KMS-11 (cell line): ENCODE measurements around the gene CA7.

Experiments
- H2AFZ ChIP-seq: fragments of 200-600 bp; sonication (generic); 2 replicates; pipeline ENCODE4 v1.6.1; 2016; ENCODE audit warnings: antibody characterized with exemption, mixed run types, low read depth
- H3K27ac ChIP-seq: fragments of 200-600 bp; sonication (generic); 2 replicates; pipeline ENCODE4 v1.6.1; 2016; ENCODE audit warnings: mild to moderate bottlenecking, mixed run types
- H3K27me3 ChIP-seq: fragments of 200-600 bp; sonication (generic); 2 replicates; pipeline ENCODE4 v1.6.1; 2017; ENCODE audit warnings: mild to moderate bottlenecking, low read depth, mixed run types, moderate library complexity; ENCODE audit not compliant: insufficient read depth
- H3K36me3 ChIP-seq: fragments of 200-600 bp; sonication (generic); 2 replicates; pipeline ENCODE4 v1.6.1; 2017; ENCODE audit warnings: mild to moderate bottlenecking, mixed run types; ENCODE audit not compliant: insufficient read depth
- H3K4me1 ChIP-seq: fragments of 200-600 bp; sonication (generic); 2 replicates; pipeline ENCODE4 v1.6.1; 2016; ENCODE audit warnings: mild to moderate bottlenecking, low read depth, mixed run types; ENCODE audit not compliant: poor library complexity, severe bottlenecking
- H3K4me2 ChIP-seq: fragments of 200-600 bp; sonication (generic); 2 replicates; pipeline ENCODE4 v1.7.0; 2016; ENCODE audit warnings: mild to moderate bottlenecking, mixed run types
- H3K4me3 ChIP-seq: fragments of 200-600 bp; sonication (generic); IDR thresholded peaks from 2 replicates; pipeline ENCODE4 v1.6.1; 2017; ENCODE audit warnings: low read depth, low read length, mixed read lengths; ENCODE audit not compliant: insufficient read depth
- H3K79me2 ChIP-seq: fragments of 200-600 bp; sonication (generic); 2 replicates; pipeline ENCODE4 v1.6.1; 2016; ENCODE audit warnings: low read depth, mixed run types; ENCODE audit not compliant: insufficient read depth
- H3K9ac ChIP-seq: fragments of 200-600 bp; sonication (generic); 2 replicates; pipeline ENCODE4 v1.6.1; 2016; ENCODE audit warnings: mild to moderate bottlenecking, mixed run types
- H4K20me1 ChIP-seq: fragments of 200-600 bp; sonication (generic); 2 replicates; pipeline ENCODE4 v1.6.1; 2016; ENCODE audit warnings: mild to moderate bottlenecking, mixed run types; ENCODE audit not compliant: insufficient read depth
- CTCF ChIP-seq: fragments of 200-600 bp; sonication (generic); conservative IDR thresholded peaks from 2 replicates; pipeline ENCODE4 v1.6.1; 2017; ENCODE audit warnings: low read depth, mild to moderate bottlenecking, antibody characterized with exemption, low read length, moderate library complexity, mixed read lengths

The CA7 gene

GRCh38 chr16:66886321-66886720 is 42.1 kb downstream of the CA7 start:
- no peaks in the 10 kb centered on the region for H4K20me1 ChIP-seq
- H3K79me2 ChIP-seq: peaks cover 18% of the 10 kb centered on the region; the same call in 1 of the 2 replicates
- H3K4me2 ChIP-seq: no peak overlapping the region

GRCh38 chr16:66886914-66887313 is 42.7 kb downstream of the CA7 start:
- Histone ChIP-seq H3K4me2 (no peak overlapping the region), H3K27me3 (no peaks in the 10 kb centered on the region)

More at GRCh38 chr16:66886321-66886720, 42.1 kb downstream of the CA7 start:
- Histone ChIP-seq H3K27ac (no peak overlapping the region), H3K4me1 (peaks cover 11% of the 10 kb centered on the region), H3K27me3 (no peaks in the 10 kb centered on the region), H3K4me3 (no peak overlapping the region), H3K36me3 (0 out of 2 replicates have a peak, but pooled peaks cover 5% of the 10 kb centered on the region), H2AFZ (no peak overlapping the region), H3K9ac (no peak overlapping the region)
- no peak for TF ChIP-seq CTCF

GRCh38 chr16:66888647-66889615 is 44.7 kb downstream of the CA7 start:
- H3K27ac ChIP-seq: no peak overlapping the region
- peaks cover 7% of the 10 kb centered on the region for H3K4me1 ChIP-seq
- no peak overlapping the region for H3K4me2 ChIP-seq
- no peaks in the 10 kb centered on the region for H4K20me1 ChIP-seq
- no peaks in the 10 kb centered on the region for H3K79me2 ChIP-seq
- TF ChIP-seq CTCF: no peak
- H3K36me3 ChIP-seq: 0 out of 2 replicates have a peak, but pooled peaks cover 5% of the 10 kb centered on the region
- H2AFZ ChIP-seq: no peak overlapping the region
- no peaks in the 10 kb centered on the region for H3K27me3 ChIP-seq
- H3K9ac ChIP-seq: no peak overlapping the region
- H3K4me3 ChIP-seq: no peak overlapping the region

More at GRCh38 chr16:66886914-66887313, 42.7 kb downstream of the CA7 start:
- H3K4me3 ChIP-seq: no peak overlapping the region
- no peak for TF ChIP-seq CTCF
- peaks cover 12% of the 10 kb centered on the region; the same call in 1 of the 2 replicates for H3K79me2 ChIP-seq
- peaks cover 5% of the 10 kb centered on the region for H3K4me1 ChIP-seq
- H2AFZ ChIP-seq: no peak overlapping the region
- no peaks in the 10 kb centered on the region for H4K20me1 ChIP-seq
- no peak overlapping the region for H3K9ac ChIP-seq
- no peak overlapping the region for H3K27ac ChIP-seq
- 0 out of 2 replicates have a peak, but pooled peaks cover 5% of the 10 kb centered on the region for H3K36me3 ChIP-seq

DNA sequence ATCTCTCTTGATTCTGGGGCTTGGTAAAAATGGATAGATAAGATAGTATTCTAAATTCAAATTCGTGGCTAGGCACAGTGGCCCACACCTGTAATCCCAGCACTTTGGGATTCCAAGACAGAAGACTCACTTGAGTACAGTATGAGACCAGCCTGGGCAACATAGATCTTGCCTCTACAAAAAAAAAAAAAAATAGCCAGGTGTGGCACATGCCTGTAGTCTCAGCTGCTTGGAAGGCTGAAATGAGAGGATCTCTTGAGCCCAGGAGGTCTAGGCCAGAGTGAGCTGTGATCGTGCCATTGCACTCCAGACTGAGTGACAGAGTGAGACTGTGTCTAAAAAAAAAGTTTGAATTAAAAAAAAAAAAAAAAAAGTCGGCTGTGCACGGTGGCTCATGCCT is 45.4 kb downstream of the CA7 start:
- Histone ChIP-seq H3K4me2 (no peak overlapping the region), H3K9ac (no peak overlapping the region), H3K36me3 (0 out of 2 replicates have a peak, but pooled peaks cover 5% of the 10 kb centered on the region), H3K4me1 (peaks cover 4% of the 10 kb centered on the region), H3K27ac (no peak overlapping the region), H4K20me1 (no peaks in the 10 kb centered on the region), H3K79me2 (no peaks in the 10 kb centered on the region), H3K27me3 (no peaks in the 10 kb centered on the region), H2AFZ (no peak overlapping the region), H3K4me3 (no peak overlapping the region)
- TF ChIP-seq CTCF: no peak
